SIG-M5 treated with dmso at 0.1 percent for 504 hours (cell line): Measurements from ENCODE around the gene ENAH.

ENCODE experiments used
- DNase-seq: peaks from one replicate; lab custom pipeline; 2025; ENCODE audit not compliant: unreplicated experiment; lab: John Stamatoyannopoulos, UW

Gene ENAH

DNA sequence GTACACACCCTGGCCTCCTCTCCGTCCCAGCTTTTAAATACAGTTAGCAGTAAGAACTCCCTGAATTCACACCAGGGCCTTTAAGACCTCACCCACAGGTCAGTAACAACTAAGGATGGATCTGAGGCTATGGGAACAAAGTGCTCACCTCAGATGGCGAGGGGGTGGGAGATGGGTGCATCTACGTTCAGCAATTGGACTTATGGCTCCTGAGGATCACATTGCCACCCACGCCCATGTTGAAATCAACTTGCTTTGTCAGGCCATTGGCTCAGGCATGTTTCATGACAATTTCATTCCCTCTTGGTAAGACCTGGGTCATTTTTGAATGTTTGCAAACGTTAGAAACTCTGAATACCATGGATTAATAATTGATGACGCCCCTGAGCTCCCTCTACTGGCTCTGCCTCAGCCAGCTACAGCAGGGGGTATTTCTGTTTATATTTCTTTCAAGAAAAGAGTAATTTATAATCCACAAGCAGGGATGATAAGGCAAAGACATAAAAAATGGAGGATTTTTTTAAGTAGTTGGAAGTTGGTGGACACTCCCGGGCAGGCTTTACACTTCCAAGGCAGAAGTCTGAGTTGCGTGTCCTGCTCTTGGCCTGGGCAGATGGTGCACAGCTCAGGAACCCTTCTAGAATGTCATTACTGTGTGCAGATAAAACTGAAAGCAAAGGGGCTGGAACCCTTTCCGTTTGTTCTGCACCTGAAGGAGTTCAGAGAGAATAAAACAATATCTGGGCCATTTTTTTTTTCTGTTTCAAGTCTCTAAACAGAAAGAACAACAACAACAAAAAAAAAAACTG is 211.4 kb downstream of the ENAH start:
- no peak for DNase-seq

DNA sequence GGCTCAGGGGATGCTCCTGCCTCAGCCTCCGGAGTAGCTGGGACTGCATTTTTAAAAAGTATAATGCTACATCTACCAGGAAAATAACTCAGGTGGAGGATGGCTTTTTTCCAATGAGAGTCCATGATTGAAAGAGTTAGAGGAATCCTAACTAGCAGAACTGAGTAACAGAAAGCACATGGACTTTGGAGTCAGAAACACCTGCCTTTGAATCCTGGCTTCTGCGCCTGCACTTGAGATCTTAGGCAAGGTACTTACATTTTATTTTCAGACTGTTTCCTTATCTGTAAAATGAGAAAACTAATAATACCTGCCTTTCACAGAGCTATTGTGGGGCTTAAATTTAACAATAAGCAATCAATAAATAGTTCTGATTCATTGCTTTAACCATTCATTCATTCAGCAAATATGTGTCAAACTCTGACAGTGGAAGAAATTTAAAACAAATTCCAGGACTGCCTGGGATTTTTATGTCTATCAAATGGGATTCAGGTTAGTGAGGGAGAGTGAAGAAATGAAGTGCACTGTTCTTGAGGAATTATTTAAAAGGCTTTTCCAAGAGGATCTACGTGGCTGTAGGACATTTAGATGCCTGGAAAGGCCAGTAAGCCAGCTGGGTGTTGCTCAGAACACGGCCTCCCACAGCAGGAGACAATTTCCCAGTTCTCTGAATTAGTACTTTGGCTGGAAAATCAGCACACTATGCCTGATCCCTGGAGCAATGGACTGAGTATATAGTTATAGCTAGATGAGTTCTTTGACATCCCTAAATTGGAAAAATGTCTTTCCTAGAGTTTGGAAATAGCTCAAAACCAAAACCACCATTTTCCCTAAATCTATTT is 212.3 kb downstream of the ENAH start:
- DNase-seq = no peak

DNA sequence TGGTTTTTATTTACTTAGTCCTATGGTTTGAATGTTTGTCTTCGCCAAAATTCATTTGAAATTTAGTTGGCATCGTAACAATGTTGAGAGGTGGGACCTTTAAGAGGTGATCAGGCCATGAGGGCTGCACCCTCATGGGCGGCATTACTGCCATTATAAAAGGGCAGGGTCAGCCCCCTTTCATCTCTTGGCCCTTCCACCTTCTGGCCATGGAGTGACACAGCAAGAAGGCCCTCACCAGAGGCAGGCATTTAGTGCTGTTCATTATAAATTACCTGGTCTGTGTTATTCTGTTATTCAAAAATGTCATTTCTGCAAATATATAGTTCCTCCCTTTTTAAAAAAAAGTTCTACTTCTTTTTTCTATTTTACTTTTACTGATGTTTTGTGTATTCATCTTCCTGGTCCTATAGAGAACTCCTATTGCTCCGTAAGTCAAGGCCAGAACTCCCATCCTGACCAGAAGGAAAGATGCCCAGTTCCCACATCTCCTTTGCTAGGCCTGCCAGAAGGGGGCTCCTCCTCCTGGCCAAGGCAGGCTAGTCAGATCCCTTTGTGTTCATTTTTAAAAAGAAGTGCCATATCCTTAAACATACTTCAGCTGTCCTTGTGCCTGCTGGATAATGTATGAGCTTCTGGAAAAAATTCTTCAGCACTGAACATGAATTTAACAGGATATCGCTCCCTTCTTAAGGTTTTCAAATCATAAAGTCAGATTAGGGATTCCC is 215.0 kb downstream of the ENAH start:
- DNase-seq = peak; percentile 48
